GM19324 (cell line): Measurements from ENCODE around the gene ATXN10.
"Not testable (repeated sequence)": the region's sequence is repeated elsewhere in the genome, so short reads cannot be mapped to it uniquely, and the experiment has no call there.

Experiments used
- ATAC-seq: cut with Tn5 transposase; IDR thresholded peaks from one replicate; pipeline ENCODE4 v1.9.1; 2021; ENCODE audit warnings: mild to moderate bottlenecking, moderate library complexity; ENCODE audit not compliant: unreplicated experiment, low FRiP score

ATXN10 gene

DNA sequence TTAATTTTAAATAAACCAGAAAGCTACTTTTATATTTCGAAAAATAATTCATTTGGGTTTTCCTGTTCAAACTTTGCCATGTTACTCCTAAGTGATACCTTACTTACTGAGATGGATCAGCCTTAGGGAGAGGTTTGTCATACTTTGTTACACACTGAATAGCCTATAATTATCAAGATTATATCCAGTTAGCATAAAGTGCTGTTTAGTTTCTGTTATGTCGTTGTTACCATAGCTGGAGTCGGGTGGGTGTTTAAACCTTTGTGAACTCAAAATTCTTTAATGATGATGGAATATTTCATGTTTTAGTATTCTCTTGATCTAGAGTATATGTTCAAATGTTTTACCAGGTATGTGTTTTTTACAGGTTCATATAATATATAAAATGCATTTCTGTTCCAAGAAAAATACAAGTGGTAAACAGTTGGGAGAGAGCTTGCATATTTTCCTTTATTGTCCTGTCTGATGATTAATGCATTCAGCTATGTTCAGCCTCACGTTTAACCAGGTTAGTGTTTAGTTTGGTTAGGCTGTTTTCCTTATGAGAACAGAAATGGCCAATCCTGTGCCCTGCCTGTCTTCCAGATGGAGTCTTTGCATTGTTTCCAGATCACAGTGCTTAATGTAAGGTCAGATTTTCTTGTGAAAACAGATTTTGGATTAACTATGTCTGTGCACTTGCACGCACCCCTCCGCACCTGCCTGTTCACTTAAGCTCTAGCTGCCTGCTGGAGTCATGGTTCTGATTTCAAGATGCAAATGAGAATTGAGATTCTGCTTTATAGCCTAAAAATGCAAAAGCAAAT, 105.6 kb downstream of the ATXN10 start:
- no peak for ATAC-seq

DNA sequence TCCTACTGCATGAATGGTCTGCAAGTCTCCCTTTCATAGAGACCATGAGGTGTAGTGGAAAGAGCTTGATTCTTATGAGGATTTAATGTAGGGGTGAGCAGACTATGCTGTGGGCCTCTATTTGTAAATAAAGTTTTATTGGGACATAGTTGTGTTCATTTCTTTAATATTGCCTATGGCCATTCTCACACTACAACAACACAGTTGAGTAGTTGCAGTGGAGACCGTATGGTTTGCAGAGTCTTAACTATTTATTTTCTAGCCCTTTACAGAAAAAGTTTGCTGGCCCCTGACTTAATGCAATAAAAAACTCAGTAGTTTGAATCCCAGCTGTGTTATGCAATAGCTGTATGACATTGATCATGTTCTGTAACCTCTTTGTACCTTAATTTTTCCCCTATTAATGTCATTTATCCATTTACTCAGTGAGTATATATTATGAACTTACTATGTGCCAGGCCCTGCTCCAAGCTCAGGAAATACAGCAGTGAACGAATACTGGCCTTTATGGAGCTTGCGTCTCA, 106.3 kb downstream of the ATXN10 start:
- ATAC-seq: no peak

GRCh38 chr22:45781459-45781858, 109.8 kb downstream of the ATXN10 start:
- ATAC-seq: no peak

GRCh38 chr22:45781966-45782365, 110.3 kb downstream of the ATXN10 start:
- ATAC-seq: no peak

DNA sequence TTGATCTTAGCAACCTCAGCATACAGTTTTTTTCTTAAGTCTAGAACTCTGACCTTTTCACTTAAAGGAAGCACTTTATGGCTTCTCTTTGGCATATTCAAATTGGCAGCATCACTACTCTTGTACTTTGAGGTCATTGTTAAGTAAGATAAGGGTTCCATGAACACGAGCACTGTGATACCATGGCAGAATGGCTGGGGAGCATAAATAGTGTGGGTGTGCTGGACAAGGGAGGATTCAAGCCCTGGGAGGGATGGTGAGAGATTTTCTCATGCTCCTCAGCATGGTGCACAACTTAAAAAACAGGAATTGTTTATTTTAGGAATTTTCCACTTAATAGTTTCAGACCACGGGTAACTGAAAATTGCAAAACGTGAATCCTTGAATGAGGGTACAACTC, 111.4 kb downstream of the ATXN10 start:
- ATAC-seq: no peak

DNA sequence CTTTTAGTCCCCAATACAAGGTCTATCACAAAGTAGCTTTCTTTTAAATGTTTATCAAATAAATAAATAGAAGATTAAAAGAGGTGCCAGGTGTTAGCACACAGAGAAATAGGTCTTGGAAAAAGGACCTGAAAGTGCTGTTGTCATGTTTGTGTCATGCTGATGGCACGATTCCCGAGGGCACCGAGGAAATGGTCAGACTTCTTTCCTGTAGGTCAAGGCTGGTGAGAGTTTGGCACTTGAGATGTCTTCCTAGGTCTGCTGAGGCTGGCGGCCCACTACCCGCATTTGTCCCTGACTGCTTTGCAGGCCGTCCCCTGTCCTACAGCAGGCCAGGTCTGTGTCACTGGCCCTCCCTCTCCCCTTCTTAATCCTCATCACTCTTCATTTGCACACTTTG, 112.1 kb downstream of the ATXN10 start:
- ATAC-seq: no peak

DNA sequence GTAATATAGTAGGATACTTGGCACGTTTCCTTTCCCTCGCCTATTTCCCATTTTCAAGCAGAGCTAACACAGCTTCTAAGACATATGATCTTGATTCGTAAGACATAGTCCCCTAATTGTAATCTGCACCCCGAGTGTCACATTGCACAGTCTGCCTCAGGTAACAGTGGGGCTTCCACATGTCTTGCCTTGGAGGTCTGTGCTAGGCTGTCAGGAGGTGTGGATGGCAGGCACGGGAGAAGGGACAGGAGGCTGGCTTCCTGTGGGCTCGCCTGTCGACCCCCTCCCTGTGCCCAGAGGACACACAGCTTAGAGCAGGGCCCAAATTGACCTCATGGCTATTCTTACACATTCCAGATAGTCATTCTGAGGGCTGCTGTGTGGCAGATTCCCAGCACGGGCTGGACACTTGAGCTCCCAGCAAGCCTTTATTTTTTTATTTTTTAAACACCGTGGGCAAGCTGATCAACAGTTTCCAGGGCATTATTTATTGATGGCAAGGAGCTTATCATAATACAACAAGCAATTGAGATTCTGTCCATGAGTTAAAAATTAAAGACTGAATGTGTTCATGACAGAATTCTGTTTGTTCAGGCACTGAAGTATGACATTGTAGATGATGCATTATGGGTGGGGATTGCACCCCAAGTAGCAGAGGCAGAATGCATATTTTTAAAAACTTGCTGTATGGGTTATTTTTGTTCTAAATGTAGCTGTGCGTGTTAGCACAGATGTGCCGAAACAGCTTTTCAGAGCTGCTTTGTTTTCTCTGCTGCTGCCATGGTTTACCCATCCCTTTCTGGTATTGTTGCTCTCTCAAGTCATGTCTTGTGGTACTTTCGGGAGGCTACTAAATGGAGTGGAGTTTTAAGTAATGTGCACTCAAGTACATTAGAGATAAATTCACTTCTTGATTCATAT, 113.0 kb downstream of the ATXN10 start:
- ATAC-seq: no peak

GRCh38 chr22:45785458-45785857, 113.8 kb downstream of the ATXN10 start:
- no peak for ATAC-seq

- ATAC-seq: no peak
Observed at GRCh38 chr22:45786726-45787125, 115.1 kb downstream of the ATXN10 start.

- no peak for ATAC-seq
Observed at GRCh38 chr22:45787759-45788158, 116.1 kb downstream of the ATXN10 start.

- no peak for ATAC-seq
Observed at GRCh38 chr22:45788522-45788921, 116.9 kb downstream of the ATXN10 start.

- no peak for ATAC-seq
Observed at GRCh38 chr22:45790401-45790800, 118.8 kb downstream of the ATXN10 start.

DNA sequence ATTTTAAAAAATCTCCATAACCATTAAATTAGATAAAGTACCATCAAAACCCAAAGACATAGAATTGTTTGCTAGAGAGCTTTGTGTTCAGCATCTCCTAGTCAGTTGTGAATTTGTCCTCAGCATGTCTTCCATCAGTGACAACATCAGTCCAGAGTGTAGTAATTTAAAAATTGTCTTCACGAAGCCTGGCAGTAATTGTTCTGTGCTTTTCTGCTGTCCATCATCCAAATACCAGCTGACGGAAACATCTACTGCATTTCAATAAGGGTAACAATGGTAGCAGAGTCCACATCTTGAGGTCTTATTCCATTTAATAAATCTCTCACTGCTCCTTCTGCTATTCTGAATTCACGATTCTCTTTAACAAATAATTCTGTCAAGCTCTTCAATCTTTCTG, 121.5 kb downstream of the ATXN10 start:
- ATAC-seq: no peak

- no peak for ATAC-seq
Observed at GRCh38 chr22:45793892-45794291, 122.3 kb downstream of the ATXN10 start.

DNA sequence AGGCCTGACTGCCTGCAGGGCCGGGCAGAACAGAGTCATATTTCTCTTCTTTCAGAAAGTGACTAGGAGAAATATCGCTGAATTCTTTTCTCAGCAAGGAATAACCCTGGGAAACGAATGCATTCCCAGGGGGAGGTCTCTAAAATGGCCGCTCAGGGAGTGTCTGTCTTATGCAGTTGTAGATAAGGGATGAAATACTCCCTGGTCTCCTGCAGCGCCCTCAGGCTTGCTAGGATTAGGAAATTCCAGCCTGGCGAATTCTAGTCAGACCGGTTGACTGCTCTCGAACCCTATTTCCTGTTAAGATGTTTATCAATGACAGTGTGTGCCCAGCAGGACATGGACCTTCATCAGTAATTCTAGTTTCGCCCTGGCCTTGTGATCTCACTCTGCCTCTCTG, 124.4 kb downstream of the ATXN10 start:
- ATAC-seq: not testable (repeated sequence)

DNA sequence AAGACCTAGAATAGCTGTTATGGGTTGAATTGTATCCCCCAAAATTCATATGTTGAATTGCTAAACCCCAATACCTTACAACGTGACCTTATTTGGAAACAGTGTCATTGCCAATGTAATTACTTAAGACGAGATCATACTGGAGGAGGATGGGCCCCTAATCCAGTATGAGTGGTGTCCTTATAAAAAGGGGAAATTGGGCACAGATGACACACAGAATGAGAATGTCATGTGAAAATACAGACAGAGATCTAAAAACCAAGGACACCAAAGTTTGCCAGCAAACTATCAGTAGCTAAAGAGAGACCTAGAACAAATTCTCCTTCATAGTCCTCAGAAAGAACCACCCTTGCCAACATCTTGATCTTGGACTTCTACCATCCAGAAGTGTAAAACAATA, 127.7 kb downstream of the ATXN10 start:
- no peak for ATAC-seq

- no peak for ATAC-seq
Observed at GRCh38 chr22:45802054-45802453, 130.4 kb downstream of the ATXN10 start.

GRCh38 chr22:45804319-45804985, 132.8 kb downstream of the ATXN10 start:
- ATAC-seq: no peak

DNA sequence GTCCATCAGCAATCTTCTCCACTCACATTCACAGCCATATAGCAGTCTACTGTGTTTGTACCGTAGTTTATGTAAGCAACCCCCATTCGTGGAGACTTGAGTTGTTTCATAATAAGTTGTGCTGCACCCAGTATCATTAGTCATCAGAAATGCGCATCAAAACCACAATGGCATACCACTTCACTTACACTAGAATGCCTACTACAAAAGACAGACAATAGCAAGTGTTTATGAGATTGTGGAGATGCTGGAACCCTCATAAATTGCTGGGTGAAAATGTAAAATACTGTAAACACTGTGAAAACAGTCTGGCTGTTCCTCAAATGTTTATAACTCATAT, 133.3 kb downstream of the ATXN10 start:
- no peak for ATAC-seq

- ATAC-seq: no peak
Observed at GRCh38 chr22:45805413-45805812, 133.8 kb downstream of the ATXN10 start.
